ENCODE results near the gene CLTCL1. TPM values are rescaled to one million over a fixed set of nuclear protein-coding genes. Genes with fewer than 3 reads are reported as not detected.

CLTCL1 gene
- total RNA-seq, 1 donor from 2014 or later, result 5.4 TPM

DNA sequence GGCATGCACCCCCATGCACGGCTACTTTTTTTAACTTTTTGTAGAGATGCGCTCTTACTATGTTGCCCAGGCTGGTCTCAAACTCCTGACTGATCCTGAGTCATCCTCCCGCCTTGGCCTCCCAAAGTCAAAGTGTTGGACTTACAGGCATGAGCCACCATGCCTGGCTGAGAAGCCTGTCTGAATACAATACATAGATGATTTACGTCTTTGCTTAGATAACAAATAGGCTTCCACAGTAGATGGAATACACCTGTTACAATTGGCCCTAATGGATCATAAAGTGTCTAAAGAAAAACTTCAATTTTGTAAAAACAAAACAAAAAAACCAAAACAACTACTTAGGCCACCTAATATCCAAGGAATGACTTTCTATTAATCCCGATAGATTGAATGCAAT is 13.0 kb upstream of the CLTCL1 start:
- H3K27ac ChIP-seq, result no peak overlapping the region
- no peaks in the 10 kb centered on the region for H3K36me3 ChIP-seq
- intact Hi-C loops (cut with DNase I), result no loop called here
- no peak for DNase-seq (ENCODE audit: extremely low spot score in 2 of 2)
- H3K4me1 ChIP-seq, result no peaks in the 10 kb centered on the region
- H3K4me3 ChIP-seq, result no peak overlapping the region
- no peaks in the 10 kb centered on the region for H3K9me3 ChIP-seq
- TF ChIP-seq, protein P1, sequence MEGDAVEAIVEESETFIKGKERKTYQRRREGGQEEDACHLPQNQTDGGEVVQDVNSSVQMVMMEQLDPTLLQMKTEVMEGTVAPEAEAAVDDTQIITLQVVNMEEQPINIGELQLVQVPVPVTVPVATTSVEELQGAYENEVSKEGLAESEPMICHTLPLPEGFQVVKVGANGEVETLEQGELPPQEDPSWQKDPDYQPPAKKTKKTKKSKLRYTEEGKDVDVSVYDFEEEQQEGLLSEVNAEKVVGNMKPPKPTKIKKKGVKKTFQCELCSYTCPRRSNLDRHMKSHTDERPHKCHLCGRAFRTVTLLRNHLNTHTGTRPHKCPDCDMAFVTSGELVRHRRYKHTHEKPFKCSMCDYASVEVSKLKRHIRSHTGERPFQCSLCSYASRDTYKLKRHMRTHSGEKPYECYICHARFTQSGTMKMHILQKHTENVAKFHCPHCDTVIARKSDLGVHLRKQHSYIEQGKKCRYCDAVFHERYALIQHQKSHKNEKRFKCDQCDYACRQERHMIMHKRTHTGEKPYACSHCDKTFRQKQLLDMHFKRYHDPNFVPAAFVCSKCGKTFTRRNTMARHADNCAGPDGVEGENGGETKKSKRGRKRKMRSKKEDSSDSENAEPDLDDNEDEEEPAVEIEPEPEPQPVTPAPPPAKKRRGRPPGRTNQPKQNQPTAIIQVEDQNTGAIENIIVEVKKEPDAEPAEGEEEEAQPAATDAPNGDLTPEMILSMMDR (IDR thresholded peaks at IDR 0.05), result no peak
- TF ChIP-seq POLR2A (IDR thresholded peaks at IDR 0.05) (no peak), POLR2AphosphoS5 (IDR thresholded peaks at IDR 0.05; ENCODE audit: insufficient read depth in 1 of 2, low read depth in 1 of 2) (no peak)
- no peaks in the 10 kb centered on the region for H3K27me3 ChIP-seq

DNA sequence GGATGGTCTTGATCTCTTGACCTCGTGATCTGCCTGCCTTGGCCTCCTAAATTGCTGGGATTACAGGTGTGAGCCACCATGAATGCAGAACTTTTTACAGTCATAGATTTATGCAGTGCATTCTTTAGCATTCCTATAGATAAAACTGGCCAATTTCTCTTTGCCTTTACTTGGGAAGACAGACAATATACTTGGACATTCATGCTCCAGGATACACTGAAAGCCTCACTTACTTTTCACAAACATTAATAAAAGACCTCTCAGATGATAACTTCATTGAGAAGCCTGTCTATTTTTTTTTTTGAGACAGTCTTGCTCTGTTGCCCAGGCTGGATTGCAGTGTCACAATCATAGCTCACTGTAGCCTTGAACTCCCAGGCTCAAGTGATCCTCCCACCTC is 12.3 kb upstream of the CLTCL1 start:
- no peak for TF ChIP-seq POLR2A (IDR thresholded peaks at IDR 0.05)
- no peak for TF ChIP-seq POLR2AphosphoS5 (IDR thresholded peaks at IDR 0.05; ENCODE audit: insufficient read depth in 1 of 2, low read depth in 1 of 2)
- TF ChIP-seq, protein P1 (IDR thresholded peaks at IDR 0.05), result no peak
- no peak for DNase-seq (ENCODE audit: extremely low spot score in 2 of 2)
- Histone ChIP-seq H3K36me3 (no peaks in the 10 kb centered on the region), H3K4me1 (no peaks in the 10 kb centered on the region), H3K9me3 (no peaks in the 10 kb centered on the region), H3K27ac (no peak overlapping the region), H3K4me3 (no peak overlapping the region), H3K27me3 (no peaks in the 10 kb centered on the region)
- intact Hi-C loops (cut with DNase I), result no loop called here

DNA sequence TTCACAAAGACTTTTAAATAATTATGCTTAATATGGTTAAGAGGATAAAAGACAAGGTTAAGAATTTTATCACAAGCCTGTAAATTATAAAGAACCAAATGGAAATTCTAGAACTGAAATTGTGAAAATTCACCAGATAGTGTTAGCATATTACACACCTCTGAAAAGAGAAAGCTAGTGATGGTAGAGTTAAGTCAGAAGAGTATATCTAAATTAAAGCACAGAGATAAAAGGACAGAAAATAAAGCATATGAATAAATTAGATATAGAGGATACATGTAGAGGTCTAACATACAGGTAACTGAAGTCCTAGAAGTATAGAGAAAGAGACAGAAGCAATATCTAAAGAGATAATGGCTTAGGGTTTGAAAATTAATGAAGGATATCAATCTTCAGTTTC is 4.2 kb upstream of the CLTCL1 start:
- H3K27me3 ChIP-seq, result no peaks in the 10 kb centered on the region
- intact Hi-C loops (cut with DNase I), result no loop called here
- no peak overlapping the region for H3K4me3 ChIP-seq
- DNase-seq (ENCODE audit: extremely low spot score in 2 of 2), result no peak
- H3K9me3 ChIP-seq, result no peaks in the 10 kb centered on the region
- no peaks in the 10 kb centered on the region for H3K36me3 ChIP-seq
- peaks cover 11% of the 10 kb centered on the region for H3K4me1 ChIP-seq
- H3K27ac ChIP-seq, result no peak overlapping the region
- TF ChIP-seq POLR2A (IDR thresholded peaks at IDR 0.05) (no peak), POLR2AphosphoS5 (IDR thresholded peaks at IDR 0.05; ENCODE audit: insufficient read depth in 1 of 2, low read depth in 1 of 2) (no peak)
- TF ChIP-seq, protein P1 (IDR thresholded peaks at IDR 0.05), result no peak

DNA sequence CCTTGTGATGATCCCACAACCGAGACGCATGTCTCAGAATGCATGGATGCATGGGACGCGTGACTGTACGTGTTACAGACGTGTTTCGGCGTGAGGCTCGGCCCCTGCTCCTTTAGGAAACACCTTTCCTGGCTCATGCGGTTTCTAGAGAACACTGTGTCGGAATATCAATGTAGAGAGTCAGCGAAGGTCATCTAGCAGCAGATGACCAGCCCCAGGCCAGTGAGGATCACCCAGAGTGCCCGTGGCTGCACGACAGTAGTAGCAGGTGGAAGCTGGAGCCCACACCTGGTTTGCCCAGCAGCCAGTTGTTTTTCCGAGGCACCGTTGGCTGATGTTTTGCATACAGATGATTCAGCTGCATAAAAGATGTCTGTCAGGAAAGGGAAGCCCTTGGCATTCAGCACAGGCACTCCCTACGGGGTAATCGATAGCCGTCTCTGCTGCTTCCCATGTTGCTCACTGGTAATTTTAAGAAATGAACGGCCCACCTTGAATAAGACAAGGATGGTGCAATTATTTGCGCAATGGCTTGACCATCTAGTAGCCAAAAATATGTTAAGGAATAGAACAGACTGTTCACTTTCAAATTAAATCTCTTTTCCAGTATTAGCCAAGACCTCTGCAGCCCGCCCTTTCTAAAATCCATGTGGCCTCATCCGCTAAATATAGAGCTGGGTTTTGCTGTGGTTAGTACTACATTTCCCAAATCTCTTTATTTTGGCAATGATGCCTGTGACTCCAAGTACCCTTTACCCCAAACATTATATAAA is 1.1 kb upstream of the CLTCL1 start:
- Histone ChIP-seq H3K4me1 (peaks cover 27% of the 10 kb centered on the region), H3K27me3 (no peaks in the 10 kb centered on the region), H3K27ac (peak overlapping the region; percentile 79), H3K9me3 (no peaks in the 10 kb centered on the region), H3K4me3 (peak overlapping the region; percentile 90 to 99), H3K36me3 (no peaks in the 10 kb centered on the region)
- TF ChIP-seq POLR2AphosphoS5 (IDR thresholded peaks at IDR 0.05; ENCODE audit: insufficient read depth in 1 of 2, low read depth in 1 of 2), result peak in 1 of 2 donors; percentile 10
- no peak for TF ChIP-seq POLR2A (IDR thresholded peaks at IDR 0.05)
- DNase-seq (ENCODE audit: extremely low spot score in 2 of 2), result peak in 1 of 2 donors; percentile 89
- intact Hi-C loops (cut with DNase I), result no loop called here

DNA sequence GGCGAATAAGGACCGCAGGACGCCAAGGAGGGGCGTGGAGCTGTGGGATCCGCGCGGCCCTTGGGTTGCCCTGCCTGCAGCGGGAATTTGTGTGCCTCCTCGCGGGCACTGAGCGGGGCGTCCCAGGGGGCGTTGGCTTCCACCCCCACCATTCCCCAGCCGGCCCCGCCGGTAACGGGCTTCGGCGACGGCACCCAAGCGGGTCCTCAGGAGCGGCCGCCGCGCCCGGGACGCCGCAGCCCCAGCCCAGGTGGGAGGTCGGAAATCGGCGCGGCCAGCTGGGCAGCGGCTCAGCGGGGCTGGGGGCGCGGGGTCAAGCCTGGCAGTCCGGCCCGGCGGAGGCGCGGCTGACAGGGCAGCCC is 320 bp downstream of the CLTCL1 start:
- no peak for DNase-seq (ENCODE audit: extremely low spot score in 2 of 2)
- intact Hi-C loops (cut with DNase I), result no loop called here
- Histone ChIP-seq H3K4me1 (peaks cover 27% of the 10 kb centered on the region), H3K27ac (peak overlapping the region; percentile 79), H3K27me3 (no peaks in the 10 kb centered on the region), H3K36me3 (no peaks in the 10 kb centered on the region), H3K4me3 (peak overlapping the region; percentile 90 to 99), H3K9me3 (no peaks in the 10 kb centered on the region)
- TF ChIP-seq POLR2A (IDR thresholded peaks at IDR 0.05) (no peak), POLR2AphosphoS5 (IDR thresholded peaks at IDR 0.05; ENCODE audit: insufficient read depth in 1 of 2, low read depth in 1 of 2) (no peak)
